Uterus (tissue), 2 donors: ENCODE measurements around the gene FAM47A.

Experiments used
- POLR2A ChIP-seq, 2 donors: fragments of 450-650 bp; IDR thresholded peaks; one replicate each; pipeline ENCODE4 v1.6.1; 2016; ENCODE audit warnings: antibody characterized with exemption in 2 of 2, mild to moderate bottlenecking in 1 of 2, moderate library complexity in 1 of 2
- TF ChIP-seq, protein P1 (sequence below), 4 experiments: fragments of 200-600 bp in 2 of 4; fragments of 450-650 bp in 2 of 4; sonication (generic) in 2 of 4; IDR thresholded peaks; one replicate each; pipeline ENCODE4 v1.5.1; 2016 to 2019; ENCODE audit warnings: antibody characterized with exemption in 4 of 4, mild to moderate bottlenecking in 2 of 4, moderate library complexity in 1 of 4

DNA sequence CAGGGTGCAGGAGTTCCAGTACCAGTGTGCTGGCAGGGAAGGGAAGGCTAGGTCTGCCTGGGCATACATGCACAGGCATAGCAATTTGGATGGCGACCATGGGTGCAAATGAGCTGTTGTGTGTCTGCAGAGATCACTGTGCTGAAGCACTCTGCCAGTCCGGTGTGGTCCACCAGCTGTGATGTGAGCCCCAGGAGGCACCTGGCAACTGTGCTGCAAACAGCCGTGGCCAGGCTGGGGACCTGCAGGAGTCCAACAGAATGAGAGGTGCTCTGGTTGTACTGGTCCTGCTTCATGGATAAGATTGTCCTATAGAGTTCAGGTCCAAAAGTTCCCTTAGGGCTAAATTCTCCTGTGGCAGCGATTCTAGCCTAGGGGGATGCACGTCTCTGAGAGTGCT, 6.1 kb downstream of the FAM47A start:
- TF ChIP-seq, protein P1, sequence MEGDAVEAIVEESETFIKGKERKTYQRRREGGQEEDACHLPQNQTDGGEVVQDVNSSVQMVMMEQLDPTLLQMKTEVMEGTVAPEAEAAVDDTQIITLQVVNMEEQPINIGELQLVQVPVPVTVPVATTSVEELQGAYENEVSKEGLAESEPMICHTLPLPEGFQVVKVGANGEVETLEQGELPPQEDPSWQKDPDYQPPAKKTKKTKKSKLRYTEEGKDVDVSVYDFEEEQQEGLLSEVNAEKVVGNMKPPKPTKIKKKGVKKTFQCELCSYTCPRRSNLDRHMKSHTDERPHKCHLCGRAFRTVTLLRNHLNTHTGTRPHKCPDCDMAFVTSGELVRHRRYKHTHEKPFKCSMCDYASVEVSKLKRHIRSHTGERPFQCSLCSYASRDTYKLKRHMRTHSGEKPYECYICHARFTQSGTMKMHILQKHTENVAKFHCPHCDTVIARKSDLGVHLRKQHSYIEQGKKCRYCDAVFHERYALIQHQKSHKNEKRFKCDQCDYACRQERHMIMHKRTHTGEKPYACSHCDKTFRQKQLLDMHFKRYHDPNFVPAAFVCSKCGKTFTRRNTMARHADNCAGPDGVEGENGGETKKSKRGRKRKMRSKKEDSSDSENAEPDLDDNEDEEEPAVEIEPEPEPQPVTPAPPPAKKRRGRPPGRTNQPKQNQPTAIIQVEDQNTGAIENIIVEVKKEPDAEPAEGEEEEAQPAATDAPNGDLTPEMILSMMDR (IDR thresholded peaks at IDR 0.05): no peak
- no peak for TF ChIP-seq POLR2A (IDR thresholded peaks at IDR 0.05)
